ENCODE measurements around the gene SMG1.
"Not testable (repeated sequence)": the region's sequence is repeated elsewhere in the genome, so short reads cannot be mapped to it uniquely, and the experiment has no call there.

The SMG1 gene

GRCh38 chr16:18932243-18932987 lies 6.2 kb upstream of the SMG1 start:
- no peak for DNase-seq

- DNase-seq = no peak
These were observed 5.5 kb upstream of the SMG1 start for GRCh38 chr16:18931756-18932155.

GRCh38 chr16:18930095-18930494 lies 3.9 kb upstream of the SMG1 start:
- not testable (repeated sequence) for DNase-seq

GRCh38 chr16:18928073-18928472 lies 1.9 kb upstream of the SMG1 start:
- DNase-seq = not testable (repeated sequence)

DNA sequence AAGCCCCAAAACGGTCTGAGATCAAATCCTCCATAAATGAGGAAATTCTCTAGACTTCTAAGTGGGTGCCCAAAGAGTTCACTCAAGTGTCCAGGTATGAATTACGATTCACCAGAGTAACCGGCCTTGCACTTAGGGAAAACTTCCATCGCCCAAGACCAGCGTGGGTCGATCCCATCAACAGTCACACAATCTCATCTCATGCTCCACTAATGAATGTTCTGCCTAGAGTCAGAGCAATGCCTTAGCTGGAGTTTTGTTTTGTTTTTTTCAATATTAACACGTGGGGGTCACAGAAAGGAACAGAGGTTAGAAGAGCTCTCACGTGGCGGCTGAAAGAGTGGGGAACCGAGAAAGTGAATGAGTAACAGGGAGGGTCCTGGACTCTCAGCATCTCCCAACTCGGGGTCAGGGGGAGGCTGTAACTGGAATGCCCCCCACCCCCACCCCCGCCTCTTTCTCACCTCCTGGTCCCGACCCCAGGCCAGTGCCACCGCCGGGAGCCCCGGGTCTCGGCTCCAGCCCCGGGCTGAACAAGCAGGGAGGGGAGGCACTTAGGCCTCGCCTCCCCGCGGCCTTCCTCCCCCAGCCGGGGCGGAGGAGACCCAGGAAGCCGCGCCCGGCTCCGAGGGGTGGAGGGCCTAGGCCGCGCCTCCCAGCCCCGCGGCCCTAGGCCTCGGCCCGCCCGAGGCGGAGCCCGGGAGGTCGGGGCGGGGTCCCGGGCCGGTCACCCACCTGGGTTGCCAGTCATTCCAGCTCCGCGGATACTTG lies 808 bp downstream of the SMG1 start:
- DNase-seq = peak; percentile 60

- DNase-seq = not testable (repeated sequence)
These were observed 2.3 kb downstream of the SMG1 start for GRCh38 chr16:18923935-18924334.

DNA sequence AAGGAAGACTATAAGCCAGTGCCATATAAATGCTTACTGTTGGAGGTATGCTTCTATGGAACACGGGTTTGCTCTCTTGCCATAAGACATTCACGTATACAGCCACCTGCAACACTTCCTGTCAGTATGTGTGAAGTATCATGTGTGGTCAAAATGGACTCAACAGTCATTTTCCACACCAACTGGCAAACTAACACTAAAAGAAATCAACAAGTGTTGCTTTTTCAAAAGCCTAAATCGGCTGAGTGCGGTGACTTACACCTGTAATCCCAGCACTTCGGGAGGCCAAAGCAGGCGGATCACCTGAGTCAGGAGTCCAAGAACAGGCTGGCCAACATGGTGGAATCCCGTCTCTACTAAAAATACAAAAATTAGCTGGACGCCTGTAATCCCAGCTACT lies 3.1 kb downstream of the SMG1 start:
- not testable (repeated sequence) for DNase-seq

DNA sequence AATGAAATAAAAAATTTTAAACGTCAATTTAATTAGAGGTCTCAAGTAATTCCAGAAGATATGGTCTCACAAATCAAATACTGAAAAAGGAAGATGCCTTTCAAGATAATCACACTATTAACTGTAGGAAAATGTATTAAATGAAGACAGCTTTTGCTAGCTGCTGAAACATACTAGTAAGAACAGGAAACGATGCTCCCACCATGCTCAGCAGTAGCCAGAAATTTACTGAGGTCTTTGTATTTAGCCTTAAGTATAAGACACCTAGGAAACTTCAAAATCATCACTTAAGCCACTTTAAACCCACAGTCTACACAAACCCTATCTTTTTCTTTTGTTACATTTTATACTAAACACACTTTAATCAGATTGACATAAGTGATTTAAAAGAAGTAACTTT lies 16.6 kb downstream of the SMG1 start:
- not testable (repeated sequence) for DNase-seq

DNA sequence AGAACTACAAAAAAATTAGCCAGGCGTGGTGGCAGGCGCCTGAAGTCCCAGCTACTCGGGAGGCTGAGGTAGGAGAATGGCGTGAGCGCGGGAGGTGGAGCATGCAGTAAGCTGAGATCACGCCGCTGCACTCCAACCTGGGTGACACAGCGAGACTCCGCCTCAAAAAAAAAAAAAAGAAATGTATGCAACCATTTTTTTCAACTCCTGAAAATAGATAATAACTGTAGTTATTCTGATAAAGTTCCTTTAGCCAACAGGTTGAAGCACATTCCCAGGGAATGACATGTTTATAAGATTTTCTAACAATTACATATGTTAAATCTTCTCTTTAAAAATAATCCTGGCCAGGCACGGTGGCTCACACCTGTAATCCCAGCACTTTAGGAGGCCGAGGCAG lies 17.5 kb downstream of the SMG1 start:
- not testable (repeated sequence) for DNase-seq

DNA sequence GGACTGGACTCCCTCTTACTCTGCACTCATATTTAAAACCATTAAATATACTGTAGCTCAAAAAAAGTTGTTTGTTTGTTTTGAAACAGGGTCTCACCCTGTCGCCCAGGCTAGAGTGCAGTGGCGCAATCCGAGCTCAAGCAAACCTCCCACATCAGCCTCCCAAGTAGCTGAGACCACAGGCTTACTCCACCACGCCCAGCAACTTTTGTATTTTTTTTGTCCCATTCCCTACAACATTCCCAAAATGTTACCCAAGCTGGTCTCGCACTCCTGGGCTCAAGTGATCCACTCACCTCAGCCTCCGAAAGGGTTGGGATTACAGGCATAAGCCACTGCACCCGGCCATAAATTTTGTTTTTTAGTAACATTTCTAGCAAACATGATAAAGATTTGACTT lies 23.4 kb downstream of the SMG1 start:
- DNase-seq = not testable (repeated sequence)

DNA sequence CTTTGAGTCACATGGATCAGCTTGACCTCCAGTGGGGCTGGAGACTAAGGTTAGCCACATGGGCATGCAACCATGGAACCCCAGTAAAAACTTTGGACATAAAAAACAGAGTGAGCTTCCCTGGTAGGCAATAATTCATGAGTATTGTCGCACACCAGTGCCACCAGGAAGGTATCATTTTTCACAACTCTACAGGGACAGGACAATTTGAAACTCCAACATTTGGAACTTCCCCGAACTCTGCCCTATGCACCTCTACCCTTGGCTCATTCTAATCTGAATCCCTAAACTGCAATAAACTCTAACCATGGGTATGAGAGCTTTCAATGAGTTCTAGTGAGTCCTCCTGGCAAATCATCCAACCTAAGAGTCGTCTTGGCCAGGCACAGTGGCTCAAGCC lies 24.2 kb downstream of the SMG1 start:
- not testable (repeated sequence) for DNase-seq

GRCh38 chr16:18901194-18901593 lies 25.0 kb downstream of the SMG1 start:
- not testable (repeated sequence) for DNase-seq

DNA sequence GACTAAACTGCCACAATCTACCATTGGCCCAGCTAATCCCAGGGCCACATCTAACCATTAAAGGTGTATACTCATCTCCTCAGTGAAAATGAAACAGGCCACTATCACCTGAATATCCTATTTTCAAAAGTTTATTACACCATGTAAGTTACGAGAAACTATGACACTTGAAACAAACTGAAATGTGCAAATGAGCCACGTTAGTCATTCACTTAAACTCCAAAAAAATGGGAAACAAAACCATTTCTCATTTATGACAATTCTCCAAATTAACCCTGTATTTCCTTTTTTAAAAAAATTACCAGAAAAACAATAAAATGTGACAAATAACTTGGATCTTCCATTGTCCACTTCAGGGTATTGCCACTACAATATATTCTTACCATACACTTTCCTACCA lies 41.8 kb downstream of the SMG1 start:
- not testable (repeated sequence) for DNase-seq

DNA sequence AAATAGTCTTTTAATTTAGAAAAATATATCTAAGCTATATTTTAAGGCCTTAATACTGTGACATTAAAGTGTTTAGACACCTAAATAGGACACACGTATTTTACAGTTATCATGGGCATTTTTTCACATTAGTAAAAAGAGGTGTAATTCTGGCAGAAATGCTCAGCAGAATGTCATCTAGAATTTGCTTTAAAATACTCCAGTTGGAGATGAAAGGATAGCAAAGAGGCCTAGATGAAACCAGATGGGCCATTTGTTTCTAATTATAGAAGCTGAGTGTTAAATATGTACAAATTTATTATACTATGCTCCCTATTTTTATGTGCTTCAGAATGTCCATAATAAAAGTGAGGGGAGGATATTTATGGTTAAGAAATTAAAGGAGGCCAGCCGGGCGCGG lies 48.5 kb downstream of the SMG1 start:
- DNase-seq = not testable (repeated sequence)

GRCh38 chr16:18877259-18877658 lies 48.9 kb downstream of the SMG1 start:
- DNase-seq = not testable (repeated sequence)

DNA sequence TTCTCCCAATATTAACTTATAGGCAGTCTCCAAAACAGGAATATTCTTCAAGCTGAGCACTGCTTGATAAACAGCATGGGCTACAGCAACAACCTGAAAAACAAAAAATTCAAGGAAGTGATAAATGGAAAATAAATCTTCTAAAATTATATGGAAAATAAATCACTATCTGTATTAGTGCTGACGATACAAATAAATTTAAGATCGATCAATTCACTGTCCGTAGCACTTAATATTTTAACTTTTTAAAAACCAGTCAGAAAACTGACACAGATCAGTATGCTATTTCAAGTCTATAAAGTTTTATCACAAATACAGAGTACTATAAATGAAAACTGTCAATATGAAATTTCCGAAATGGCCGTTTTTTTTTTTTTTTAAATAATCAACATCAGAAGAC lies 49.9 kb downstream of the SMG1 start:
- DNase-seq = not testable (repeated sequence)

DNA sequence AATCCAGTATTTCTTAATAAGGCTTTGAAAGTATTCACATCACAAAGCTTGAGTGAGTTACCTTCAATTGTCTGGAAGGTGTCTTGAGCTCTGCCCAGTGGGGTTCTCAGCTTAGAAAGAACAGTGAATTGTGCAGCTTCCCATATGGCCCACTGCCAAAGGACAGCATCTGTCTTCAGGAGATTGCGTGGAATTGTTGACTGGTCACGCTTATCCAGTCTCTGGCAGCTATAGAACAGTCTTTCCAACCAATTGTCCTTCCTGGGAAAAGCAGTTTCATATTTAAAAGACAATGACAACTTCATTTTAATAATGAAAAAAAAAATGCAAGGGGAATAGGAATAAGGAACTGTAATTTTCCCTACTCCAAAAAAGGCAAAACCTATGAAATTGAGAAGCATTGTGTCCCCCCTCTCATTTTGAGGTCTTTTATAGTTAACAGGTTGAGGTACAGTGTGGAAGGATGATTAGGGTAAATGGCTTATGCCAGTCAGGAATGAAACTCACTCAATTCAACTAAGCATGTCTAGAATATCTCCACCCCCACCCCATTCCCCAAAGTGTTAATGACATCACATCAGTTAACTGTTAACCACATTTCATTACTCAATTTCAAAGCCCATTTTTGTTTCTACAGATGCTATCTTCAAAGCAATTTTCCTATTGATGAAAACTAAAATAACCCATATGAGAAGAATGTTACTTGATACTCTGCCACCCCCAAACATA lies 57.0 kb downstream of the SMG1 start:
- DNase-seq = not testable (repeated sequence)

DNA sequence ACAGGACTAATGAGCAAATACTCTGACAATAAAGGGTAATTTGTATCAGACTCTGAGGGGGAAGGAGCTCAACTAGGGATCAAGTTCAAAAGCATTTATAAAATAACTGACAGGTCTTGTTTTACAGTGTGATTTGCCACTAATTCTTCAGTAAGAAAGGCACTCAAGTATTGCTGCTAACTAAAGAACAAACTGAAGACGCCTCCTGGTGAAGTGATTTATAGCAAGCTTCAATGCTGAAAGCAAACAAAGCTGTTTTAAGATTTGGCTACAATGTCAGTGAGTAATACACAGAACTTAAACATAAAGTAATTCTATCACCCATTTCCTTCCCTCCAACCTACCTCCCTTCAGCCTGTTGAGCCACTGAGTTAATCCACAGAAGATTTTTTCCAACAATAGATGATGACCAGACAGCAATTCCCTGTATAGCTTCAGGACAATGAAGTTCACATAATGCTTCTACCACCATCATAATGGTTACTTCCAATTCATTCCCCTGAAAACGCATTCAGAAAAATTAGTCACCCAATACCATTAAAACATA lies 59.9 kb downstream of the SMG1 start:
- not testable (repeated sequence) for DNase-seq

DNA sequence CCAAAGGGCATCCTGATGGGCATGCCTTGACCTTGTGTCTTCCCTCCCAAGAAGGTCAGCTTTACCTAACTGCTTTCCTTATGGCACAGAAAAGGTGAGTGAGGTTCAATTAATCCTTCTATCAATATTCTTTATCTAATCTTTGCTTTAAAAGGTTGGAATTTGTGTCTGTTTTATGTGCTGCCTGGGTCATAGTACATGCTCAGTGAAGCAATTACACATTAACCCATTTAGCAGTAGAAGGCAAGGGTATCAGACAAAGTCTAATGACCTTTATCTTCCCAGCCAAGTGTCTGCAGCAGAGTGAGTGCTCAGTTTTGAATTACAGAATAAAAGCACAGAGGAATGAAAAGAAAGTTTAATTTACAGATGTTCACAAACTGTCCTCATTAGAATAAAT lies 63.3 kb downstream of the SMG1 start:
- DNase-seq = not testable (repeated sequence)

GRCh38 chr16:18855196-18855595 lies 71.0 kb downstream of the SMG1 start:
- no peak for DNase-seq

- no peak for DNase-seq
These were observed 72.5 kb downstream of the SMG1 start for GRCh38 chr16:18853694-18854093.

DNA sequence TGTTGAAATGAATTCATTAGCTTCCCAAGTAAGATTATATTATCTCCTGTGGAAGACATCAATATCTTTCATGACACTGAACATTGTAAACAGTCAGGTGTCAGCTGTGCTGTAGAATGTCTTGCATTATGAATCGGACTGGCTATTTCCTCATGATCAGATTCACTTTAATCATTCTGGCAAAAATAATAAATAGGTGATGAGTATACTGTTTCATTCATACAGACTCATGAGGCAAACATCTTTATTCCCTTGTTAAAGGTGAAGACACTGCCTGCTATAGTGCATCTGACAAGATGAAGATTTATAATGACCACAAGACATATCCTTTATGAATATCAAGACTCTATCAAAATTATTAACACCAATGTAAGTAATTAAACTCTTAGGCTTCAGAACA lies 73.6 kb downstream of the SMG1 start:
- DNase-seq = no peak

GRCh38 chr16:18846416-18846815 lies 79.8 kb downstream of the SMG1 start:
- no peak for DNase-seq

Data from stimulated activated CD4-positive, alpha-beta T cell treated with anti-CD3 and anti-CD28 coated beads, Interleukin-4, amount 100 ng/mL, for 1 hour (primary cell).